GM19452 (cell line): ENCODE data around the gene CRKL.

Experiments
- ATAC-seq: cut with Tn5 transposase; IDR thresholded peaks from one replicate; pipeline ENCODE4 v1.9.1; 2021; ENCODE audit not compliant: unreplicated experiment

Gene CRKL

GRCh38 chr22:20951151-20951931 is 34.1 kb downstream of the CRKL start:
- ATAC-seq = no peak

- no peak for ATAC-seq
These were observed 34.7 kb downstream of the CRKL start for GRCh38 chr22:20951932-20952380.

DNA sequence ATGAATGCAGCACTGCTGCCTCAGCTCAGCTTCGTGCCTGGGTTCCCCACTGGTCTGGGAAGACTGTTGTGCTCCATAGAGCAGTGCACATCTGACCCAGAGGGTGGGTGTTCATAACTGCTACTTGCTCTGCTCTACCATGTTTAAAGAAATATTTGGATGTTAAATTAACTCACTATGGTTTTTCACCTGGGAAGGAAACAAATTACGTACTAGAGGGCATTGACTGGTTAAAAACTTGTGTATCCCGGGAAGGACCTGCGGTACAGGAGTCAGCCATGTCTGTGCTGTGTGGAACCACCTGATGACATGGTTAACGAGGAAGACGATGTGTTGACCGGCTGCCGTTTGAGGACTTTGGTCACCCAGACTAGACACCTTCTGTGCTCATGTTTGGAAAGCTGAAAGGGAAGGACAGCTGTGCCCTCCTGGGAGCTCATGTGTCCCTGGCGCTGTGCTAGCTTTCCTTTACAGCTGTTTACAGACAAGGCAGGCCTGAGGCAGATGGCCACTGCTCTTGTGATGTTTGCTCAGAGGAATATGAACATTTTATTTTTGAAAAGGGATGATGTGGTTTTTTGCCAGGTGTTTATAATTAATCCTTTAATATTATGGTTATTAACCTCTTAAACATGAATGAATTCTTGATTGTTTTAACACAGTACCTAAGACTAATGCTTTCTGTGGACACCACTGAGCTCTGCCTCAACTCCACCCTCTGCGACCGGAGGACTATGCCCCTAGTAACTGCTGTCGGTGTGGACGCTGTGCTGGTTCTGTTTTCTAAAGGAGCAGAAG is 35.5 kb downstream of the CRKL start:
- no peak for ATAC-seq

DNA sequence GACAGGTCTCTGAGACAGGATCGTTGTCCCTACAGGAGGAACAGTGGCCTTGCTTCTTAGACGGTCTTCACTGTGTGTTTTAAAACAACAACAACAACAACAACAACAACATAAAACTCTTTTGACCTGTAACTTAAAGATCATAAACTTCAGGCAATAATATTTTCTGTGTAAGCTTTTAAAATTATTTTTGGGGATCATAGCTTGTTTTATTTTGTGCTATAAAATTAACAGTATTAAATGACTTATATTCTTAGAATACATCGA is 36.1 kb downstream of the CRKL start:
- ATAC-seq = no peak

DNA sequence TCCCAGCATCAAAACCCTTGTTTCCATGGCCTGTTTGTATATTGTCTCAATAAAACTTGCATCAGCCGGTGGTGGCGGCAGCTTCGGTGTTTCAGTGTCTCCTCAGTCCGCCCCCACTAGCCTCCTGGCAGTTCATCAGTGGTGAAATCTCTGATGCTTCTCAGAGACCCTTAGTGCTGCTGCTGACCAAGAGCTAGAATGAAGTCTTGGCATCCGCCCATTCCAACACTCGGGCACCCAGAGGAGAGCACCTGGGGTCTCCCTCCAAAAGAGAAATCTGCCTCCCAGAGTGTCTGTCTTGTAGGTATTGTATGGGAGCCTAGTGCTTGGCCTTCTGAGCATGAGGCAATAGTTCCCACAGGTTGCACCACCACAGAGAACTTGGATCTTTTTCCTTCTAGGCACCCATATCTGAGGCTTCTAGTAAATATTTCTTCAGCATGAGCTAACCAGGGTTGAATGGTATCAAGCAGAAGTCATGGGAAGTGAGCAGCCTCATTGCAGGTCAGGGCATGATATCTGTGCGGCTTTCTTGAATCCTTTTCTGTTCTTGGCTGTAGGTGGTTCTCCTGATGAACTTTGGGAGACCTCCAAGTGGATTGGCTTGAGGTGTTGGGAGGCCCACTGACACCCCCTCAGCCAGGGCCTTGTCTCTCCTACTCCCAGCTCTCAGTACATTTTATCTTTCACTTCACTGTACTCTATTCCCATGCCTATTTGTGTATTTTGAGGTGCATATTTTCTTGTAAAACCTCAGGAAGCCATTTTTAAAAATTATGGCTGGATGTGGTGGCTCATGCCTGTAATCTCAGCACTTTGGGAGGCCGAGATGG is 36.7 kb downstream of the CRKL start:
- no peak for ATAC-seq

DNA sequence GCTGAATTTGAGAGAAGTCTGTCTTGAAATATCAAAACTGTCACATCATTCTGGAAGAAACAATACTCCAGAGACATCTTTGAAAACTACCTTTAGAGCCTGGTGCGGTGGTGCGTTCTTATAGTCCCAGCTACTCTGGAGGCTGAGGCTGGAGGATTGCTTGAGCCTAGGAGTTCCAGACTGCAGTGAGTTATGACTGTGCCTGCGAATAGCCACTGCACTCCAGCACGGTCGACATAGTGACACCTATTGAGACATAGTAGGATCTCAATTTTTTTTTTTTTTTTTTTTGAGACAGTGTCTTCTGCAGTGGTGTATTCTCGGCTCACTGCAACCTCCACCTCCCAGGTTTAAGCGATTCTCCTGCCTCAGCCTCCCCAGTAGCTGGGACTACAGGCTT is 38.3 kb downstream of the CRKL start:
- no peak for ATAC-seq

GRCh38 chr22:20956258-20957101 is 39.3 kb downstream of the CRKL start:
- ATAC-seq = no peak

DNA sequence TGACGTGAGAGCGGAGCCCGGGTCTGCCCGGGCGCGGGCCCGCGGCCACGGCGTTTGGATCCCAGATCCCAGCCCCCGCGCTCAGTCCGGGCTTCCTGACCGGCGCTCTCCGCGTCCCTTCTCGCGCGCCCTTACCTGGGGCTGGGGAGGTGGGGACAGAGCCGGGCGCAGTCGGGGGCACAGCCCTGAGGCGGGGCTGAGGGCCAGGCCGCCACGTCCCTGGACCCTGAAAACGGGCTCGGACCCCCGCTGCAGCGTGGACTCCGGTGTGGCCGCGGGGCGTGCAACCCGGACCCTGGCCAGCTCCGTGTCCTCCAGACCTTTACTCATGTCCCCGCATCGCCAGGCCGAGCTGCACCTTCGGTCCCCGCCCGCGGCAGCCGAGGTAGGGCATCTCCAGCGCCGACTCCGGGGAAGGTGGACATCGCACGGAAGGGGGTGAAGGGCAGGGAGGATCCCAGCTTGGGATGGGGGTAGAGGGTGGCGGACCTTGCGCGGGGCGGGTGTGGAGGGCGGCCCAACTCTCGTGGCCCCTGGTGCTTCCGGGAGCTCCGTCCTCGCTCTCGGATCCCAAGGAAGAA is 40.0 kb downstream of the CRKL start:
- ATAC-seq = no peak

- ATAC-seq = no peak
These were observed 40.6 kb downstream of the CRKL start for GRCh38 chr22:20957683-20958431.

- ATAC-seq = no peak
These were observed 42.6 kb downstream of the CRKL start for GRCh38 chr22:20959578-20960461.

- ATAC-seq = no peak
These were observed 43.4 kb downstream of the CRKL start for GRCh38 chr22:20960609-20961008.

- ATAC-seq = no peak
These were observed 45.3 kb downstream of the CRKL start for GRCh38 chr22:20962491-20962945.

DNA sequence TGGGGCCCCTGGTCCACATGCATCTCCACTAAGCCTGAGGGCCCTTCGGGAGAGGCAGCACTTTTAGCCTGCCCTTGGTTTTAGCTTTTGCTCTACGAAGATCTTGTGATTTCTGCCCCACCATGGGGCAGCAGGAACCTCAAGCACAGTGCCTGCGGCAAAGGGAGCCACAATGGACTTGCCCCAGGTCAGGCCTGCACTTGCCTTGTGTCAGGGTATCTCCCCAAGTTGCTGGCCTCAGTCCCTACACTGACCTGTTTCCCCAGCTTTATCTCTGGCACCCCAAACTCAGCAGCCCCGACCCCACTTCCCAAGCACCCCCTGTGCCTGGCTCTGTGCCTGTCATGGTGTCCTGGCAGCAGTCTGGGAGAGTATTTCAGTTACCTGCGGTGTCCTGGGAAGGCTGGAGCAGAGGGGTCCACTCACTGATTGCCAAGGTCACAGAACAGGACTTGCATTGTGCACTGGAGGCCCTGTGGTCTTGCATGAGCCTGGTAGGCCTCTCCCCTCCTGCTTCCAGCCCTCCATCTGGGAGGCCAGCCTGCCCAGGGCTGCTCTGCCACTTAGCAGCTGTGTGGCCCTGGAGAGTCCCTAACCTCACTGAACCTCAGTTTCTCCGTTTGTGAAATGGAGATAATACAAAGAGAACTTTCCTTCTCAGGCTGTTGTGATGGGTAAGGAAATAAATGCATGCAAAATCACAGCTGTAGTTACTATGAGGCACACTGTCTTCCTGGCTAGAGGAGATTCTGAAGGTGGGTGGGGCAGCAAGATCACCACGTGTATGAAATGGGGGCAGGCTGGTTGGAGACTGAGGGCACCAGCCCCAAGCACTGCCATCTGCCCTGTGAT is 46.2 kb downstream of the CRKL start:
- no peak for ATAC-seq

GRCh38 chr22:20964090-20964798 is 47.0 kb downstream of the CRKL start:
- ATAC-seq = no peak

- no peak for ATAC-seq
These were observed 47.5 kb downstream of the CRKL start for GRCh38 chr22:20964799-20965103.

DNA sequence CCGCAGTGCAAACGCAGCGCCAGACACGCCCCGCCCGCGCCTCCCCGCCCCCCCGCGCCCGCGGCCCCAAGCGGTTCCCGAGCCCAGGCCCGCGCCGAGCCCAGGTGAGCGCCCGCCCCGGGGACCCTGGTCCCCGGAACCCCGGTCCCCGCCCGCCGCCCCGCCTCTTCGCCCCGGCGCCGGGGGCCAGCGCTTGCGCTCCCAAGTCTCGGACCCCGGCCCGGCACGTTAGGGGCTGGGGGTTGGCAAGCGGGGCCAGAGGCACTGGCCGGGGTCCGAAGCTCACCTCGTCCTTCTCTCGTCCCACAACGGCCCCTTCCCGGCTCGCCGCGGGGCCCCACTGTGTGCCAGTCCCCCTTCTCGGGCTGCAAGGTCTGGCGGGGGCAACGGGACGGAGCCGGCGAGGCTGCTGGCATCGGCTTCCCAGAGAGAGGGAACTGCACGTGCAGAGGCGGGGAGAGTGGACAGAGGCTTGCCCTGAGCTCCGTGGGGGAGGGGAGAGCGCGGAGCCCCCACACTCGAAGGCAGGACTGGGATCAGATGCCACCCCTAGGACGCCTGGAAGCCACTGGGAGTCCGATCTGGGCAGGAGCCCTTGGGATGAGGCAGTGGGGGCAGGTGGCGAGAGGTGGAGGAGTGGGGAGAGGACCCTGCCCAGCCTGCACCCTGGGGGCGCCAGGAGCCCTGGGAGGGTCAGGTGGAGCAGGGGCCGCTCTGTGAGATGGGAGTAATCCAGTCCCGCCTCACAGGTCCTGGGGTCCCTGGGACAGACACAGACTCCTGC is 48.1 kb downstream of the CRKL start:
- no peak for ATAC-seq
